Adrenal gland (tissue), 12 donors: ENCODE results near the gene LALBA. TPM values are rescaled to one million over a fixed set of nuclear protein-coding genes. Genes with fewer than 3 reads are reported as not detected.

Source experiments
- DNase-seq, 7 donors: peaks; one replicate each; pipeline ENCODE4 v3.0.0-alpha.2; 2019 to 2020
- H3K27ac ChIP-seq, 5 donors: fragments of 200-600 bp; sonication (generic) in 4 of 5; 1 replicate in 3 of 5; 2 replicates in 2 of 5; pipeline versions ENCODE4 v1.5.1 to v1.8.0; 2016 to 2020; ENCODE audit warnings: mild to moderate bottlenecking in 1 of 5
- H3K27me3 ChIP-seq: fragments of 200-600 bp; 2 replicates; pipeline ENCODE4 v1.8.0; 2021
- H3K36me3 ChIP-seq, 2 donors: fragments of 200-600 bp; replicated peaks in 1 of 2; 1 replicate in 1 of 2; 2 replicates in 1 of 2; pipeline versions ENCODE4 v1.5.1 to v1.8.0; 2018 to 2022
- H3K4me1 ChIP-seq, 2 donors: fragments of 200-600 bp; replicated peaks in 1 of 2; 1 replicate in 1 of 2; 2 replicates in 1 of 2; pipeline versions ENCODE4 v1.5.1 to v1.8.0; 2018 to 2021
- H3K4me3 ChIP-seq, 4 donors: fragments of 200-600 bp; sonication (generic) in 3 of 4; one replicate each; pipeline ENCODE4 v1.5.1; 2016 to 2018
- H3K9me3 ChIP-seq, 3 donors: fragments of 200-600 bp; sonication (generic) in 1 of 3; replicated peaks in 1 of 3; 1 replicate in 2 of 3; 2 replicates in 1 of 3; pipeline versions ENCODE4 v1.5.1 to v1.8.0; 2016 to 2021
- POLR2A ChIP-seq, 2 donors: fragments of 450-650 bp; IDR thresholded peaks; one replicate each; pipeline ENCODE4 v1.6.1; 2017; ENCODE audit warnings: antibody characterized with exemption in 2 of 2, mild to moderate bottlenecking in 2 of 2, moderate library complexity in 1 of 2
- WGBS, 4 donors: extraction: QIAGEN DNeasy Blood & Tissue Kit in 2 of 4; methylation state at CpG; one replicate each; pipeline versions ENCODE4 v1.1.5 to v1.1.7; 2013 to 2017; 5-methylcytosine and 5-hydroxymethylcytosine counted together
- intact Hi-C, 2 donors: fragments of 100-400 bp; cut with DNase I; formaldehyde crosslinking; loops; one replicate each; pipeline versions ENCODE4 v1.14.1 to v1.15.0; 2022 to 2023
- polyA plus RNA-seq, 3 donors: library from polyadenylated mRNA; stranded (reverse); fragments of 200-250 nt in 2 of 3; fragments of 350-450 nt in 1 of 3; fragmentation: Illumina TruSeq in 1 of 3; extraction: RNeasy Lipid Tissue Mini Kit (QIAGEN cat#74804) in 1 of 3; gene quantifications; one replicate each; pipeline ENCODE4 v1.2.3, GENCODE V29; 2013 to 2014
- total RNA-seq, 9 donors: library from RNA; depleted of rRNA in 4 of 9; stranded (reverse); fragments of >200 nt in 4 of 9; fragments of 120-200 nt in 1 of 9; fragmentation: NEBNext Ultra II Directional in 1 of 9; extraction: Animal tissue kit (Norgen Biotek cat#: 25700) in 1 of 9; gene quantifications; one replicate each; pipeline versions ENCODE4 v1.1.0 to v1.2.4, GENCODE V29; 2013 to 2023
- TF ChIP-seq, protein P1 (sequence below), 6 experiments: fragments of 450-650 bp in 4 of 6; fragments of 200-600 bp in 2 of 6; sonication (generic) in 1 of 6; IDR thresholded peaks; 1 replicate in 5 of 6; 2 replicates in 1 of 6; pipeline versions ENCODE4 v1.5.1 to v1.8.0; 2016 to 2021; ENCODE audit warnings: antibody characterized with exemption in 6 of 6, mild to moderate bottlenecking in 2 of 6, moderate library complexity in 1 of 6
- donor health status: healthy with polysubstance abuse.
- donor health status: Bipolar disorder and iron deficiency.
- donor health status: DM: yes; HTN: yes; CAD: no.
- donor health status: DM: no; HTN: no; CAD: no.
- donor health status: DM: no; HTN: no; CAD: no.
- donor health status: DM: yes; HTN: yes; CAD: no.

The LALBA gene
- total and polyA plus RNA-seq, 12 donors: not detected

DNA sequence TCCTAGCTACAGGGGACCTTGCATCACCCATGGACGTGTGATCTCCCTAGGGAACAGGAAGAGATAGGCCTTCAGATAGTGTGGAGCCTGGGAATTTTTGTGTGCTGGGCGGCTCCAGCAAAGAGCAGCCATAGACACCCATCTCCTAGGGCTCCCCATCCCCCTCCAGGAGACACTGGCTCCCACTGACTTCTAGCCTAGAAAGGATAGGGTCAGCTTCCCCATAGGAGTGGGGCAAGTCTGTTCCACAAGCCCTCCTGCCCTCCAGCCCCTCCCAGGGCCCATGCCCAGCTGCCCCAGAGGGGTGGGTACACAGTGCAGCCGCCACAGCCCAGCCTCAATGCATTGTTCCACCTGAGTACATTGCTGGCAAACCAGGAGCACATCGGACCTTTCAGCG lies 16.5 kb upstream of the LALBA start:
- H3K36me3 ChIP-seq: no peaks in the 10 kb centered on the region
- TF ChIP-seq POLR2A (IDR thresholded peaks at IDR 0.05): no peak
- TF ChIP-seq, protein P1, sequence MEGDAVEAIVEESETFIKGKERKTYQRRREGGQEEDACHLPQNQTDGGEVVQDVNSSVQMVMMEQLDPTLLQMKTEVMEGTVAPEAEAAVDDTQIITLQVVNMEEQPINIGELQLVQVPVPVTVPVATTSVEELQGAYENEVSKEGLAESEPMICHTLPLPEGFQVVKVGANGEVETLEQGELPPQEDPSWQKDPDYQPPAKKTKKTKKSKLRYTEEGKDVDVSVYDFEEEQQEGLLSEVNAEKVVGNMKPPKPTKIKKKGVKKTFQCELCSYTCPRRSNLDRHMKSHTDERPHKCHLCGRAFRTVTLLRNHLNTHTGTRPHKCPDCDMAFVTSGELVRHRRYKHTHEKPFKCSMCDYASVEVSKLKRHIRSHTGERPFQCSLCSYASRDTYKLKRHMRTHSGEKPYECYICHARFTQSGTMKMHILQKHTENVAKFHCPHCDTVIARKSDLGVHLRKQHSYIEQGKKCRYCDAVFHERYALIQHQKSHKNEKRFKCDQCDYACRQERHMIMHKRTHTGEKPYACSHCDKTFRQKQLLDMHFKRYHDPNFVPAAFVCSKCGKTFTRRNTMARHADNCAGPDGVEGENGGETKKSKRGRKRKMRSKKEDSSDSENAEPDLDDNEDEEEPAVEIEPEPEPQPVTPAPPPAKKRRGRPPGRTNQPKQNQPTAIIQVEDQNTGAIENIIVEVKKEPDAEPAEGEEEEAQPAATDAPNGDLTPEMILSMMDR (IDR thresholded peaks at IDR 0.05): no peak
- no peak for DNase-seq
- H3K27ac ChIP-seq: no peak overlapping the region
- no peaks in the 10 kb centered on the region for H3K9me3 ChIP-seq
- H3K4me3 ChIP-seq: no peak overlapping the region
- 77 to 95% (median 83%) methylated on average over 2 to 5 of the region's 5 CpGs for WGBS, 4 donors
- no peaks in the 10 kb centered on the region for H3K4me1 ChIP-seq
- intact Hi-C loops: no loop called here
- no peaks in the 10 kb centered on the region for H3K27me3 ChIP-seq

DNA sequence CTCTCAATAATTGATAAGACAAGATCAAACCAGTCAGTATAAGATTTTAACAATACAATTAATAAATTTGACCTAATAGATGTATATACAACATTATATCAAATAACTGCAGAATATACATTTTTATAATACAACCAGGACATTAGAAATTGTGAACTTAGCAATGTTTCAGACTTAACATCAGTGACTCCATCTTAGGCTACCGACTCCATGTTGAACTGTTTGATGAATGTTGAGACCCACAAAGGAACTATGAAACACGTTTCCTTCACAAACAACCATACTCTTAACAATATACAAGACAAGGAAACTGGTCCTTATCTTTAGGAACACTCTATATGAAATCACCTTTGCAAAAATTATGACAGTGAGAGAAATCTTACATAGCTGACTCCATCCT lies 13.9 kb upstream of the LALBA start:
- Histone ChIP-seq H3K9me3 (no peaks in the 10 kb centered on the region), H3K27ac (no peak overlapping the region), H3K4me1 (no peaks in the 10 kb centered on the region), H3K4me3 (no peak overlapping the region), H3K27me3 (no peaks in the 10 kb centered on the region), H3K36me3 (no peaks in the 10 kb centered on the region)
- WGBS, 4 donors: 48 to 50% (median 48%) methylated on average over 2 of the region's 2 CpGs
- intact Hi-C loops: no loop called here
- no peak for DNase-seq
- TF ChIP-seq, protein P1 (IDR thresholded peaks at IDR 0.05): no peak
- no peak for TF ChIP-seq POLR2A (IDR thresholded peaks at IDR 0.05)

DNA sequence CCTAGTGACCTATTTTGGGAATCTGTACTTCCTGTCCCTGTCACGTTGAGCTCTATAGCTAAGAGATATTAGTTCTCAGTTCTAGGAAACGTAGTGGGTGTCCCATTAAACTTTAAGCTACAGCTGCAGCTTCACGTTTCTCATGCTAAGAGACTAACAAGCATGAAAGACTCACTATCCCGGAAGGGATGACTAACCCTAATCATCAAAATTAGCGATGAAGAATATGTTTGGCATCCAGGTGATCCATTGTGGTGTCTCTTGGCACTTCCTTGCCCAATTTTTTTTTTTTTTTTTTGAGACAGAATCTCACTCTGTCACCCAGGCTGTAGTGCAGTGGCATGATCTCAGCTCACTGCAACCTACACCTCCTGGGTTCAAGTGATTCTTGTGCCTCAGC lies 11.0 kb upstream of the LALBA start:
- WGBS, 4 donors: 55 to 66% (median 57%) methylated on average over 5 of the region's 5 CpGs
- Histone ChIP-seq H3K4me3 (no peak overlapping the region), H3K9me3 (no peaks in the 10 kb centered on the region), H3K27ac (no peak overlapping the region), H3K36me3 (no peaks in the 10 kb centered on the region), H3K4me1 (no peaks in the 10 kb centered on the region), H3K27me3 (no peaks in the 10 kb centered on the region)
- intact Hi-C loops: no loop called here
- no peak for DNase-seq
- TF ChIP-seq, protein P1 (IDR thresholded peaks at IDR 0.05): no peak
- no peak for TF ChIP-seq POLR2A (IDR thresholded peaks at IDR 0.05)

DNA sequence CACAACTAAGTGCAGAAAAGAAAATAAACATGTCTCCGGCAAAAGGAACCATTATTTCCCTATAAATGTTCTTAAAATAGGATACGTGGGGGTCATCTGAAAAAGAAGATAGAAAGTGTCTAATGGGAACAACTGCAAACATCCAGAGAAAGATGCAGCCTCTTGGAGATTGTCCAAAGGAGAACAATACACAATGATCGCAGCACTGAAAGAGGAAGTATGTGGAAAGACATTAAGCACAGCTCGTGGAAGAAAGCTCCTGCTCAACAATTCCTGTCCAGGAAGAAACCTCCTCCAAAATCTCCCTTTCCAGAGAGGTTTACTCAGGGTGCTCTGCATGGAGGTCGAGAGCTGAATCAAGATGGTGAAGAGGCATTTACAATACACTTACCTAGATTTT lies 2.5 kb upstream of the LALBA start:
- 34 to 51% (median 43%) methylated on average over 5 of the region's 5 CpGs for WGBS, 4 donors
- Histone ChIP-seq H3K36me3 (no peaks in the 10 kb centered on the region), H3K4me3 (no peak overlapping the region), H3K27me3 (no peaks in the 10 kb centered on the region), H3K4me1 (no peaks in the 10 kb centered on the region), H3K27ac (no peak overlapping the region), H3K9me3 (no peaks in the 10 kb centered on the region)
- intact Hi-C loops: no loop called here
- TF ChIP-seq, protein P1 (IDR thresholded peaks at IDR 0.05): no peak
- no peak for TF ChIP-seq POLR2A (IDR thresholded peaks at IDR 0.05)
- no peak for DNase-seq
